ENCODE measurements around the gene PHYKPL. TPM values are rescaled to one million over a fixed set of nuclear protein-coding genes. Genes with fewer than 3 reads are reported as not detected.
A peak's percentile ranks its signal among the peaks of the same experiment; 100 is the strongest.

The PHYKPL gene
- total and polyA plus RNA-seq, 2 of the 13 experiments (the other 11 are each of a cell fraction or from before 2014, with no cell fraction given): 18.0 to 78.6 TPM

GRCh38 chr5:178204182-178204934, 28.2 kb downstream of the PHYKPL start, which contains the start of gene HNRNPAB (continued):
- TF ChIP-seq ZNF598 (CRISPR knock-in tag; IDR thresholded peaks at IDR 0.05; ENCODE audit: borderline replicate concordance) (peak; percentile 78; the same call in 1 of the 2 replicates), ZNF574 (CRISPR knock-in tag; IDR thresholded peaks at IDR 0.05) (peak; percentile 83), ASH2L (IDR thresholded peaks at IDR 0.05; ENCODE audit: insufficient read length, low read depth, low read length) (peak; percentile 56), PCBP1 (IDR thresholded peaks at IDR 0.05; ENCODE audit: borderline replicate concordance, low read depth, low read length) (peak; percentile 85; the same call in 1 of the 2 replicates), SMARCE1 (IDR thresholded peaks at IDR 0.05; ENCODE audit: borderline replicate concordance) (no peak), MTERF4 (CRISPR knock-in tag; IDR thresholded peaks at IDR 0.05) (0 out of 2 replicates have a peak, but pooled peaks have one; percentile 15), ZSCAN20 (CRISPR knock-in tag; IDR thresholded peaks at IDR 0.05; ENCODE audit: borderline replicate concordance) (peak; percentile 70; the same call in 1 of the 2 replicates), PITX1 (CRISPR knock-in tag; IDR thresholded peaks at IDR 0.05) (peak; percentile 74), CTCF (CRISPR knock-in tag; IDR thresholded peaks at IDR 0.05) (peak; percentile 19; the same call in 1 of the 2 replicates), ZSCAN21 (CRISPR knock-in tag; IDR thresholded peaks at IDR 0.05; ENCODE audit: borderline replicate concordance) (peak; percentile 85; the same call in 1 of the 2 replicates), ZFP90 (CRISPR knock-in tag; IDR thresholded peaks at IDR 0.05; ENCODE audit: borderline replicate concordance) (peak; percentile 94), ATF2 (CRISPR knock-in tag; IDR thresholded peaks at IDR 0.05) (peak; percentile 69; the same call in 1 of the 2 replicates), THYN1 (CRISPR knock-in tag; IDR thresholded peaks at IDR 0.05; ENCODE audit: borderline replicate concordance, low read depth) (0 out of 2 replicates have a peak, but pooled peaks have one; percentile 17), TMF1 (CRISPR knock-in tag; IDR thresholded peaks at IDR 0.05; ENCODE audit: low read depth) (peak; percentile 75; the same call in 1 of the 2 replicates), AGO1 (IDR thresholded peaks at IDR 0.05; ENCODE audit: low read depth, low read length, poor library complexity, severe bottlenecking) (peak; percentile 99), ARID2 (CRISPR knock-in tag; IDR thresholded peaks at IDR 0.05; ENCODE audit: borderline replicate concordance) (peak; percentile 74), ZNF431 (CRISPR knock-in tag; IDR thresholded peaks at IDR 0.05; ENCODE audit: borderline replicate concordance, low read depth) (0 out of 2 replicates have a peak, but pooled peaks have one; percentile 60), ZNF557 (CRISPR knock-in tag; IDR thresholded peaks at IDR 0.05) (peak; percentile 70), ZNF274 (CRISPR knock-in tag; IDR thresholded peaks at IDR 0.05) (no peak), TBX2 (CRISPR knock-in tag; IDR thresholded peaks at IDR 0.05; ENCODE audit: borderline replicate concordance) (peak; percentile 85), MXI1 (IDR thresholded peaks at IDR 0.05; ENCODE audit: borderline replicate concordance, low read depth, low read length) (peak; percentile 83; the same call in 2 of the 3 replicates)
